ENCODE results near the gene PPIL3. TPM values are rescaled to one million over a fixed set of nuclear protein-coding genes. Genes with fewer than 3 reads are reported as not detected.
A peak's percentile ranks its signal among the peaks of the same experiment; 100 is the strongest.

The PPIL3 gene
- polyA plus RNA-seq, 2 of the 4 experiments (the other 2 are of a cell fraction): 27.5 to 75.6 TPM

- DNase-seq (ENCODE audit: low read depth in 1 of 2, low spot score in 1 of 2): no peak
- H3K4me3 ChIP-seq: no peak overlapping the region
- no peak for FAIRE-seq
- H3K9me3 ChIP-seq: no peaks in the 10 kb centered on the region
- 63% methylated on average over 3 of the region's 3 CpGs for WGBS (ENCODE audit: missing lambda C conversion rate)
- peaks cover 33% of the 10 kb centered on the region for H3K4me1 ChIP-seq
- no peak for ATAC-seq
- CTCF ChIA-PET: interaction anchor here (0.9 kb wide), 1 partner anchor 252 kb away, joined by 3 read pairs; the partner anchor contains the start of gene CASP10
- H3K4me2 ChIP-seq: peak overlapping the region; percentile 28
- peak; percentile 65 to 69; a peak in 3 of 4 replicates for TF ChIP-seq CEBPB (IDR thresholded peaks at IDR 0.05)
- no peak for TF ChIP-seq HOXA7 (CRISPR knock-in tag; IDR thresholded peaks at IDR 0.05)
- no peak for TF ChIP-seq HOXB13 (CRISPR knock-in tag; IDR thresholded peaks at IDR 0.05; ENCODE audit: low read depth)
- TF ChIP-seq, protein P1, sequence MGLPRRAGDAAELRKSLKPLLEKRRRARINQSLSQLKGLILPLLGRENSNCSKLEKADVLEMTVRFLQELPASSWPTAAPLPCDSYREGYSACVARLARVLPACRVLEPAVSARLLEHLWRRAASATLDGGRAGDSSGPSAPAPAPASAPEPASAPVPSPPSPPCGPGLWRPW (IDR thresholded peaks at IDR 0.05): peak; percentile 24; the same call in 1 of the 2 replicates
- POLR2A ChIA-PET: no interaction called here
- H3K27ac ChIP-seq: no peak overlapping the region
Observed at GRCh38 chr2:200930947-200931626, 42.2 kb upstream of the PPIL3 start.

GRCh38 chr2:200929334-200930249 is 40.7 kb upstream of the PPIL3 start:
- Histone ChIP-seq H3K4me3 (no peak overlapping the region), H3K4me1 (peaks cover 33% of the 10 kb centered on the region), H3K4me2 (peak overlapping the region; percentile 50), H3K9me3 (no peaks in the 10 kb centered on the region), H3K27ac (peak overlapping the region; percentile 19 to 23; a peak in 4 of 6 replicates)
- DNase-seq (ENCODE audit: low read depth in 1 of 2, low spot score in 1 of 2) (peak in 1 of 2 experiments; percentile 30), FAIRE-seq (no peak), ATAC-seq (peak; percentile 66 to 77; a peak in 4 of 6 replicates)
- ChIA-PET CTCF (interaction anchor here (0.7 to 1.7 kb wide), 5 partner anchors 13 to 186 kb away, joined by 3 to 5 read pairs (median 4); partner anchors contain the start of gene ORC2), POLR2A (no interaction called here)
- no peak for TF ChIP-seq FOSL2 (IDR thresholded peaks at IDR 0.05)
- TF ChIP-seq FOSL2 (CRISPR knock-in tag; IDR thresholded peaks at IDR 0.05): no peak
- TF ChIP-seq, protein P1 (IDR thresholded peaks at IDR 0.05): no peak
- TF ChIP-seq POLR2A (IDR thresholded peaks at IDR 0.05; ENCODE audit: low read length): no peak
- TF ChIP-seq RAD21 (conservative IDR thresholded peaks at IDR 0.05 in 1 of 2, IDR thresholded peaks at IDR 0.05 in 1 of 2): no peak
- TF ChIP-seq KDM1A (IDR thresholded peaks at IDR 0.05; ENCODE audit: low read depth): no peak
- no peak for TF ChIP-seq TP53 (CRISPR knock-in tag; IDR thresholded peaks at IDR 0.05)
- TF ChIP-seq POLR2AphosphoS2 (conservative IDR thresholded peaks at IDR 0.05; ENCODE audit: low read length): no peak
- TF ChIP-seq ZC3H11A (IDR thresholded peaks at IDR 0.05): no peak
- TF ChIP-seq EHF (CRISPR knock-in tag; IDR thresholded peaks at IDR 0.05): no peak
- no peak for TF ChIP-seq BHLHE40 (IDR thresholded peaks at IDR 0.05; ENCODE audit: low read depth, low read length)
- 52% methylated on average over 2 of the region's 2 CpGs for WGBS (ENCODE audit: missing lambda C conversion rate)

- H3K4me3 ChIP-seq: no peak overlapping the region
- POLR2A ChIA-PET: no interaction called here
- CTCF ChIA-PET: no interaction called here
- no peaks in the 10 kb centered on the region for H3K4me1 ChIP-seq
- no peak for ATAC-seq
- H3K27ac ChIP-seq: no peak overlapping the region
- FAIRE-seq: no peak
- no peak for DNase-seq (ENCODE audit: low read depth in 1 of 2, low spot score in 1 of 2)
- H3K9me3 ChIP-seq: no peaks in the 10 kb centered on the region
- H3K4me2 ChIP-seq: no peak overlapping the region
- 86% methylated on average over 6 of the region's 6 CpGs for WGBS (ENCODE audit: missing lambda C conversion rate)
- TF ChIP-seq CBX2 (IDR thresholded peaks at IDR 0.05; ENCODE audit: borderline replicate concordance, low read depth) (no peak), HOXA7 (CRISPR knock-in tag; IDR thresholded peaks at IDR 0.05) (no peak), SREBF2 (IDR thresholded peaks at IDR 0.05) (no peak), REST (IDR thresholded peaks at IDR 0.05) (no peak), USF2 (IDR thresholded peaks at IDR 0.05) (no peak), CHD2 (IDR thresholded peaks at IDR 0.05; ENCODE audit: low read length, partially characterized antibody) (no peak), EHMT2 (IDR thresholded peaks at IDR 0.05; ENCODE audit: low read depth) (no peak), FOSL2 (IDR thresholded peaks at IDR 0.05) (no peak), FOSL2 (CRISPR knock-in tag; IDR thresholded peaks at IDR 0.05) (no peak), ATOH8 (CRISPR knock-in tag; IDR thresholded peaks at IDR 0.05; ENCODE audit: low read depth) (no peak), RNF2 (IDR thresholded peaks at IDR 0.05; ENCODE audit: borderline replicate concordance, low read depth) (no peak), RFX5 (IDR thresholded peaks at IDR 0.05) (no peak)
- TF ChIP-seq, protein P2, sequence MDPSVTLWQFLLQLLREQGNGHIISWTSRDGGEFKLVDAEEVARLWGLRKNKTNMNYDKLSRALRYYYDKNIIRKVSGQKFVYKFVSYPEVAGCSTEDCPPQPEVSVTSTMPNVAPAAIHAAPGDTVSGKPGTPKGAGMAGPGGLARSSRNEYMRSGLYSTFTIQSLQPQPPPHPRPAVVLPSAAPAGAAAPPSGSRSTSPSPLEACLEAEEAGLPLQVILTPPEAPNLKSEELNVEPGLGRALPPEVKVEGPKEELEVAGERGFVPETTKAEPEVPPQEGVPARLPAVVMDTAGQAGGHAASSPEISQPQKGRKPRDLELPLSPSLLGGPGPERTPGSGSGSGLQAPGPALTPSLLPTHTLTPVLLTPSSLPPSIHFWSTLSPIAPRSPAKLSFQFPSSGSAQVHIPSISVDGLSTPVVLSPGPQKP (IDR thresholded peaks at IDR 0.05; ENCODE audit: low read depth, low read length): no peak
Observed at GRCh38 chr2:200922439-200922838, 33.6 kb upstream of the PPIL3 start.
